Esophagus muscularis mucosa (tissue), 4 donors: Measurements from ENCODE around the gene MEMO1. TPM values are rescaled to one million over a fixed set of nuclear protein-coding genes. Genes with fewer than 3 reads are reported as not detected.
"Not testable (repeated sequence)": the region's sequence is repeated elsewhere in the genome, so short reads cannot be mapped to it uniquely, and the experiment has no call there.

Source experiments
- DNase-seq: peaks from one replicate; pipeline ENCODE4 v3.0.0-alpha.2; 2017; ENCODE audit errors: extremely low spot score
- H3K27ac ChIP-seq, 4 donors: fragments of 200-600 bp; sonication (generic); replicated peaks in 1 of 4; 1 replicate in 3 of 4; 2 replicates in 1 of 4; pipeline ENCODE4 v1.5.1; 2016 to 2019; ENCODE audit warnings: mild to moderate bottlenecking in 1 of 4
- H3K27me3 ChIP-seq, 4 donors: fragments of 200-600 bp; sonication (generic); one replicate each; pipeline versions ENCODE4 v1.5.1 to v1.6.0; 2016 to 2019
- H3K36me3 ChIP-seq, 4 donors: fragments of 200-600 bp; sonication (generic); one replicate each; pipeline ENCODE4 v1.5.1; 2016 to 2019
- H3K4me1 ChIP-seq, 4 donors: fragments of 200-600 bp; sonication (generic); one replicate each; pipeline ENCODE4 v1.5.1; 2016 to 2019
- H3K4me3 ChIP-seq, 4 donors: fragments of 200-600 bp; sonication (generic); 1 replicate in 2 of 4; 2 replicates in 2 of 4; pipeline ENCODE4 v1.5.1; 2016 to 2019; ENCODE audit warnings: mild to moderate bottlenecking in 4 of 4, moderate library complexity in 1 of 4
- H3K9me3 ChIP-seq, 4 donors: fragments of 200-600 bp; sonication (generic); 1 replicate in 3 of 4; 2 replicates in 1 of 4; pipeline ENCODE4 v1.5.1; 2016 to 2019
- CTCF ChIP-seq, 3 experiments: fragments of 200-600 bp in 2 of 3; fragments of 450-650 bp in 1 of 3; sonication (generic) in 2 of 3; IDR thresholded peaks; one replicate each; pipeline ENCODE4 v1.5.1; 2017 to 2019; ENCODE audit warnings: antibody characterized with exemption in 3 of 3, mild to moderate bottlenecking in 2 of 3, moderate library complexity in 1 of 3
- EP300 ChIP-seq: sonication (generic); formaldehyde crosslinking; IDR thresholded peaks from one replicate; pipeline ENCODE4 v1.6.1; 2017; ENCODE audit warnings: antibody characterized with exemption
- POLR2A ChIP-seq: fragments of 450-650 bp; IDR thresholded peaks from one replicate; pipeline ENCODE4 v1.6.1; 2017; ENCODE audit warnings: antibody characterized with exemption, moderate library complexity, mild to moderate bottlenecking, low read depth
- POLR2AphosphoS5 ChIP-seq, 2 donors: sonication (generic); formaldehyde crosslinking; IDR thresholded peaks; one replicate each; pipeline ENCODE4 v1.6.1; 2017; ENCODE audit warnings: antibody characterized with exemption in 2 of 2
- WGBS: methylation state at CpG from one replicate; pipeline ENCODE4 v1.1.5; 2018; 5-methylcytosine and 5-hydroxymethylcytosine counted together
- intact Hi-C: fragments of 100-400 bp; cut with DNase I; formaldehyde crosslinking; loops from one replicate; pipeline ENCODE4 v1.15.1; 2023
- total RNA-seq, 4 donors: library from RNA; depleted of rRNA; stranded (reverse); fragments of >200 nt; gene quantifications; one replicate each; pipeline versions ENCODE4 v1.1.0 to v1.2.1, GENCODE V29; 2016

Gene MEMO1
- 10 to 100 TPM; 25.0 to 40.7 (median 33.2) TPM for total RNA-seq

GRCh38 chr2:32010670-32011484 is at the start of gene MEMO1:
Gene MEMO1, minus strand, starts transcription at chr2:32011008. Its CDS starts 761 bp downstream, at chr2:32010247.
- peaks cover 21 to 41% (median 31%) of the 10 kb centered on the region in 4 donors for H3K4me1 ChIP-seq
- intact Hi-C loops, result loop anchor here (1.0 kb wide), 1 partner anchor 52 kb away; the partner anchor contains the start of gene SPAST

GRCh38 chr2:32060266-32060665 is 49.5 kb upstream of the MEMO1 start:
- DNase-seq, result no peak
- Histone ChIP-seq H3K4me1 (peaks cover 15 to 20% (median 18%) of the 10 kb centered on the region in 4 donors), H3K36me3 (no peaks in the 10 kb centered on the region), H3K4me3 (no peak overlapping the region), H3K9me3 (no peaks in the 10 kb centered on the region), H3K27me3 (no peaks in the 10 kb centered on the region), H3K27ac (no peak overlapping the region)
- WGBS, result 95% methylated on average over 2 of the region's 2 CpGs
- intact Hi-C loops, result loop anchor here (5.0 kb wide), 1 partner anchor 107 kb away; the partner anchor contains the start of gene SLC30A6
- TF ChIP-seq POLR2AphosphoS5 (IDR thresholded peaks at IDR 0.05), result no peak
- no peak for TF ChIP-seq POLR2A
- no peak for TF ChIP-seq CTCF (IDR thresholded peaks at IDR 0.05)
- TF ChIP-seq EP300, result no peak

More at GRCh38 chr2:32010670-32011484, at the start of gene MEMO1:
- WGBS, result 0% methylated on average over 17 of the region's 57 CpGs
- DNase-seq, result peak; percentile 97
- no peaks in the 10 kb centered on the region for H3K27me3 ChIP-seq
- H3K27ac ChIP-seq, result peak within 1 kb of the TSS; percentile 89 to 96 (median 94)
- TF ChIP-seq EP300 (no peak), POLR2AphosphoS5 (IDR thresholded peaks at IDR 0.05) (peak; percentile 84 to 87), CTCF (IDR thresholded peaks at IDR 0.05) (no peak), POLR2A (peak; percentile 69)
- H3K9me3 ChIP-seq, result no peaks in the 10 kb centered on the region
- H3K4me3 ChIP-seq, result peak within 1 kb of the TSS; percentile 73 to 97 (median 85)
- peaks cover 0 to 12% (median under 1%) of the 10 kb centered on the region in 4 donors for H3K36me3 ChIP-seq

- Histone ChIP-seq H3K9me3 (no peaks in the 10 kb centered on the region), H3K4me3 (no peak overlapping the region), H3K27ac (no peak overlapping the region), H3K36me3 (no peaks in the 10 kb centered on the region), H3K27me3 (no peaks in the 10 kb centered on the region), H3K4me1 (peaks cover 7 to 11% (median 9%) of the 10 kb centered on the region in 4 donors)
- WGBS, result 92% methylated on average over 2 of the region's 2 CpGs
- intact Hi-C loops, result no loop called here
- TF ChIP-seq POLR2AphosphoS5 (IDR thresholded peaks at IDR 0.05) (no peak), CTCF (IDR thresholded peaks at IDR 0.05) (no peak)
- DNase-seq, result no peak
Observed at GRCh38 chr2:32058130-32058529, 47.3 kb upstream of the MEMO1 start.

GRCh38 chr2:32054583-32054982 is 43.8 kb upstream of the MEMO1 start:
- H3K4me3 ChIP-seq, H3K27ac ChIP-seq, H3K27me3 ChIP-seq, H3K36me3 ChIP-seq, intact Hi-C loops, H3K4me1 ChIP-seq, DNase-seq, H3K9me3 ChIP-seq: not testable (repeated sequence)
- 64% methylated on average over 3 of the region's 3 CpGs for WGBS

- Histone ChIP-seq H3K9me3 (no peaks in the 10 kb centered on the region), H3K27ac (no peak overlapping the region), H3K36me3 (no peaks in the 10 kb centered on the region), H3K4me1 (no peaks in the 10 kb centered on the region), H3K4me3 (no peak overlapping the region), H3K27me3 (no peaks in the 10 kb centered on the region)
- intact Hi-C loops, result no loop called here
- TF ChIP-seq EP300, result no peak
- TF ChIP-seq POLR2A, result no peak
- TF ChIP-seq POLR2AphosphoS5 (IDR thresholded peaks at IDR 0.05), result no peak
- no peak for TF ChIP-seq CTCF (IDR thresholded peaks at IDR 0.05)
- 95% methylated on average over 11 of the region's 11 CpGs for WGBS
- DNase-seq, result no peak
Observed at GRCh38 chr2:32051836-32052439, 41.1 kb upstream of the MEMO1 start.
